Measurements from ENCODE around the gene PYGO2.
"Not testable (repeated sequence)": the region's sequence is repeated elsewhere in the genome, so short reads cannot be mapped to it uniquely, and the experiment has no call there.

Gene PYGO2

GRCh38 chr1:154999571-155000410, 38.2 kb upstream of the PYGO2 start:
- DNase-seq = peak; percentile 71

- peak; percentile 81 for DNase-seq
Observed at GRCh38 chr1:154998818-154999570, 37.4 kb upstream of the PYGO2 start.

- no peak for DNase-seq
Observed at GRCh38 chr1:154998201-154998780, 36.7 kb upstream of the PYGO2 start.

- DNase-seq = no peak
Observed at GRCh38 chr1:154996966-154997701, 35.6 kb upstream of the PYGO2 start.

- not testable (repeated sequence) for DNase-seq
Observed at GRCh38 chr1:154995301-154995983, 33.9 kb upstream of the PYGO2 start.

GRCh38 chr1:154994591-154994990, 33.0 kb upstream of the PYGO2 start:
- no peak for DNase-seq

- DNase-seq = no peak
Observed at GRCh38 chr1:154994269-154994587, 32.6 kb upstream of the PYGO2 start.

- DNase-seq = no peak
Observed at GRCh38 chr1:154993572-154994268, 32.1 kb upstream of the PYGO2 start, which contains the start of gene LENEP. Gene LENEP (plus strand): TSS chr1:154993586. CDS start chr1:154993608, 22 bp downstream.

GRCh38 chr1:154992721-154993571, 31.4 kb upstream of the PYGO2 start:
- DNase-seq = no peak

GRCh38 chr1:154990276-154990675, 28.7 kb upstream of the PYGO2 start:
- DNase-seq = no peak

- DNase-seq = no peak
Observed at GRCh38 chr1:154989195-154989860, 27.7 kb upstream of the PYGO2 start.

- DNase-seq = no peak
Observed at GRCh38 chr1:154988058-154988954, 26.7 kb upstream of the PYGO2 start.

GRCh38 chr1:154987326-154987725, 25.7 kb upstream of the PYGO2 start:
- no peak for DNase-seq

GRCh38 chr1:154986736-154987135, 25.2 kb upstream of the PYGO2 start:
- not testable (repeated sequence) for DNase-seq

- DNase-seq = no peak
Observed at GRCh38 chr1:154983776-154984466, 22.3 kb upstream of the PYGO2 start.

- DNase-seq = peak; percentile 94
Observed at GRCh38 chr1:154982897-154983648, 21.5 kb upstream of the PYGO2 start, which contains the start of gene FLAD1. Gene FLAD1 (plus strand): TSS chr1:154983344. CDS start chr1:154983695, 351 bp downstream.

GRCh38 chr1:154982341-154982740, 20.8 kb upstream of the PYGO2 start:
- DNase-seq = no peak

GRCh38 chr1:154978360-154978759, 16.8 kb upstream of the PYGO2 start:
- no peak for DNase-seq

Measured in stimulated activated CD4-positive, alpha-beta T cell treated with anti-CD3 and anti-CD28 coated beads, Interleukin-4, amount 100 ng/mL, for 1 hour (primary cell).